GM13976 (cell line): ENCODE measurements around the gene GTF2IRD1.

Experiments
- DNase-seq: peaks from one replicate; pipeline ENCODE4 v3.0.0; 2012; ENCODE audit warnings: low spot score
- CTCF ChIP-seq: IDR thresholded peaks from 2 replicates; pipeline ENCODE4 v1.5.1; 2012; ENCODE audit warnings: borderline replicate concordance, mild to moderate bottlenecking; ENCODE audit not compliant: insufficient read depth; ENCODE audit errors: extremely low read depth, missing control alignments, control extremely low read depth
- in situ Hi-C: fragments of 300-500 bp; cut with MboI; formaldehyde crosslinking; loops from one replicate; pipeline ENCODE4 v1.12.0; 2022; ENCODE audit warnings: low sequenced_read_pairs, mixed read lengths, inconsistent platforms; ENCODE audit not compliant: unreplicated experiment

Gene GTF2IRD1

GRCh38 chr7:74475987-74476350, 22.3 kb downstream of the GTF2IRD1 start:
- in situ Hi-C loops = no loop called here
- DNase-seq = no peak
- no peak for TF ChIP-seq CTCF

GRCh38 chr7:74476626-74477025, 22.9 kb downstream of the GTF2IRD1 start:
- no peak for TF ChIP-seq CTCF
- in situ Hi-C loops = no loop called here
- DNase-seq = no peak

- DNase-seq = no peak
- in situ Hi-C loops = no loop called here
- no peak for TF ChIP-seq CTCF
These were observed 25.0 kb downstream of the GTF2IRD1 start for GRCh38 chr7:74478671-74479065.

- in situ Hi-C loops = no loop called here
- DNase-seq = peak; percentile 54
- no peak for TF ChIP-seq CTCF
These were observed 25.5 kb downstream of the GTF2IRD1 start for GRCh38 chr7:74479066-74479781.

GRCh38 chr7:74479961-74480829, 26.5 kb downstream of the GTF2IRD1 start:
- peak; percentile 57 for DNase-seq
- in situ Hi-C loops = no loop called here
- TF ChIP-seq CTCF = no peak

- DNase-seq = no peak
- in situ Hi-C loops = no loop called here
- no peak for TF ChIP-seq CTCF
These were observed 27.2 kb downstream of the GTF2IRD1 start for GRCh38 chr7:74480861-74481417.
